IPS-18a (cell line): ENCODE data around the gene HIVEP2.
A peak's percentile ranks its signal among the peaks of the same experiment; 100 is the strongest.

ENCODE experiments used
- H3K27ac ChIP-seq: one replicate; pipeline ENCODE4 v1.5.1; 2013; ENCODE audit warnings: low read length
- H3K27me3 ChIP-seq: one replicate; pipeline ENCODE4 v1.6.1; 2013; ENCODE audit warnings: mild to moderate bottlenecking, low read length; ENCODE audit not compliant: control insufficient read depth, insufficient read depth
- H3K36me3 ChIP-seq: one replicate; pipeline ENCODE4 v1.6.1; 2013; ENCODE audit warnings: low read depth, low read length; ENCODE audit not compliant: control insufficient read depth
- H3K4me1 ChIP-seq: one replicate; pipeline ENCODE4 v1.6.1; 2013; ENCODE audit warnings: low read depth, low read length; ENCODE audit not compliant: control insufficient read depth
- H3K4me3 ChIP-seq: one replicate; pipeline ENCODE4 v1.5.1; 2013; ENCODE audit warnings: low read length
- H3K9ac ChIP-seq: one replicate; pipeline ENCODE4 v1.6.1; 2013; ENCODE audit warnings: mild to moderate bottlenecking, low read length, moderate library complexity
- H3K9me3 ChIP-seq: one replicate; pipeline ENCODE4 v1.6.1; 2013; ENCODE audit warnings: low read depth, low read length; ENCODE audit not compliant: control insufficient read depth

Gene HIVEP2

DNA sequence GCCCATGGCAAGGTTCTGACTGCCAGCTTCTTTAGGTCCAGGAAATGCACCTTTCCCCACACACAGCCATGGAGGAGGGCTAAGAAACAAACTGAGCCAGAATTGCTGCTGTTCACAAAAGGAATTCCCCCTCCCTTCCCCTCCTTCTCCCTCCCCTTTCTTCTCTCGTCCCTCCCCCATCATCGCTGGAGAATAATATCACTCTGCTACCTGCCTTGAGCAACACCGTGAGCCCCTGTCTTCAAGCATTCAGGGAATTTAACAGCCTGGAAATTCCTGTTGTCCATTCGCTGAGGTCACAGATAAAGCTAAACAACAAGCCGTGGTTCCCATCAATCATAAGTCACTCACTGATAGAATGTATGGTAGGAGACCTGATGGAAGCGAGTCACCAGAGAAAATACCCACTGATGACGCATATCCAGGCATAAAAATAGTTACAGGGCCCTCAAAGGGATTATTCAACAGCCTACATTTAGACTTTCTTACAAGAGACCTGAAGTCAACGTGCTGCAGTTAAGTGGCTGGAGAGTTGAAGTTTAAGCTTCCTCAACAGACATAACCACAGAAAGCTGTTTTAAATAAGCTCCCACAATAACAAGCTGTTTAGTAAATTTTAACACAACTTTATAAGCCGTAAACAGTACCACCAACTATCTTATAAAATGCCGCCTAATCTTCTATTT is 59.7 kb downstream of the HIVEP2 start:
- peak overlapping the region; percentile 29 for H3K4me3 ChIP-seq
- no peaks in the 10 kb centered on the region for H3K9me3 ChIP-seq
- no peak overlapping the region for H3K27ac ChIP-seq
- peak overlapping the region; percentile 0 for H3K9ac ChIP-seq
- H3K36me3 ChIP-seq = no peaks in the 10 kb centered on the region
- no peaks in the 10 kb centered on the region for H3K27me3 ChIP-seq
- peaks cover 39% of the 10 kb centered on the region for H3K4me1 ChIP-seq

DNA sequence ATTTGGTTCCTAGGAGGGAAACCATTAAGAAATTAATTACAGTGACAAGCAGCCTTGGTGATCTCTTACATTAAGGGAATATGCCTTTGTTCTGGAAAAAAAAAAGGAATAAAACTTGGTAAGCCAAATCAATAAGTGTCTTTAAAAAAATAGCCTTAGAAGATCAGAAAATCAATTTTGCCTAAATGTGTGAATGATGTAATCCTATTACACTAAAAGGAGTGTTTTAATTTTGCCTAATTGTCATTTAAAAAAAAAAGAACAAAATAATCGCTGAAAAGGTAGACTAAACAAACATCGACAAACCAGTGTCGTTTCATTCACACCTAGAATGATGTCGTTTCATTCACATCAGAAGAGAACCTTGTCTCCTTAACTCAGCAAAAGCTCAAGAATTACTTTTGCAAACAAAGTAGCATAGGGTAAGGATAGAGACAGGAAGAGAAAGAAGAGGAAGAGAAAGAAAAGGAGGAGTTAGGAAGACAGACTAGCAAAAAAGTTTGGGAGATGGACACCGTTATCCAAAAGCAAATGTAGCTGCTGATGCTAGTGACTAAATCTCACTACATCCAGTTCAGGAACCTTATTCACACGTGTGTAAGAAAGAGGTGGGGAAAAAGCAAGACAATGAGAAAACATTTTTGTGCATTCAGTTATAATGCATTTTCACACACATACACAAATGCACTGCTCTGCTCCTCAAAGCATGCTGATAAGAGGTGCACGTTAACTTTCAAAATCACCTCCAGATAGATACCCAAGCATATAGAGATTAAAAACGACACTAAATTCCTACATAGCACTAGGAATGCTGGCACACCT is 60.6 kb downstream of the HIVEP2 start:
- Histone ChIP-seq H3K27ac (no peak overlapping the region), H3K27me3 (no peaks in the 10 kb centered on the region), H3K36me3 (no peaks in the 10 kb centered on the region), H3K4me1 (peaks cover 39% of the 10 kb centered on the region), H3K4me3 (peak overlapping the region; percentile 29), H3K9me3 (no peaks in the 10 kb centered on the region), H3K9ac (no peak overlapping the region)

DNA sequence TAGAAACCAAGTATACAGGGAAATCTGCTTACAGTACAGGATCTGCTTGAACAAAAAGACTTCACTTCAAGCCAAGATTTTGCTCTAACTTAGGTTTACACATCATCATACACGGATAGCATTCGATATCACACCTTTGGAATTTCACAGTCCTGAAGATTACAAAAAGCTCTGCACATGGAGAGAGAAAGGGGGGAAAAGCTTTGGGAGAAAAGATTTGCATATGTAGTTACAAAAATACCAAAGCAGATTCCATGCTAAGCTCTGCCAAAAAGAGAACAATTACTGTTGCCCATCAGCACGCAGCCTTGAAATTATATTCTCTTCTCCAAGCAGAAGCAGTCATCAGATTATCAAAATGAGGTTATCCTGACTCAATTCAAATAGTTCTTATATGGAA is 62.0 kb downstream of the HIVEP2 start:
- peaks cover 39% of the 10 kb centered on the region for H3K4me1 ChIP-seq
- H3K36me3 ChIP-seq = no peaks in the 10 kb centered on the region
- no peak overlapping the region for H3K9ac ChIP-seq
- no peaks in the 10 kb centered on the region for H3K27me3 ChIP-seq
- H3K4me3 ChIP-seq = no peak overlapping the region
- no peak overlapping the region for H3K27ac ChIP-seq
- no peaks in the 10 kb centered on the region for H3K9me3 ChIP-seq

GRCh38 chr6:142881761-142882160 is 63.2 kb downstream of the HIVEP2 start:
- no peak overlapping the region for H3K9ac ChIP-seq
- H3K27me3 ChIP-seq = no peaks in the 10 kb centered on the region
- peaks cover 37% of the 10 kb centered on the region for H3K4me1 ChIP-seq
- H3K9me3 ChIP-seq = no peaks in the 10 kb centered on the region
- H3K36me3 ChIP-seq = no peaks in the 10 kb centered on the region
- no peak overlapping the region for H3K27ac ChIP-seq
- no peak overlapping the region for H3K4me3 ChIP-seq

DNA sequence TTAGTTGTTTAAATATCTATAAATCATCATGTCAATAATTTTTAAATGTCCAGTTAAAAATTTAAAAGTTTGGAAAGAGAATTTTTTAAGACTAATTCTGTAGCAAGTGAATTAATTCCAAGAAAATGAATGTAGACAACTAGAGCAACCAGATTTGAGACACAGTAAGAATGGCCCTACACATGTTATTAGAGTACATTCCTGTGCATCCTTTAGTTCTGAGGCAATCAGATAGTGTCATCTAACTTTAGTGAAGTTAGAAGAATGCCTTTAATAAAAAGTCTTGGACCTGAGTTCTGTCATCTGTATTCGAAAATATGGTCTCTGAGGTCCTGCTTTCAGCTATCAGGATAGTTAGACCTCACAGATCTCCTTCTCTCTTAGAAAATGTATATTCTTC is 63.7 kb downstream of the HIVEP2 start:
- Histone ChIP-seq H3K9ac (no peak overlapping the region), H3K36me3 (no peaks in the 10 kb centered on the region), H3K9me3 (no peaks in the 10 kb centered on the region), H3K27ac (no peak overlapping the region), H3K4me1 (peaks cover 35% of the 10 kb centered on the region), H3K4me3 (no peak overlapping the region), H3K27me3 (no peaks in the 10 kb centered on the region)

DNA sequence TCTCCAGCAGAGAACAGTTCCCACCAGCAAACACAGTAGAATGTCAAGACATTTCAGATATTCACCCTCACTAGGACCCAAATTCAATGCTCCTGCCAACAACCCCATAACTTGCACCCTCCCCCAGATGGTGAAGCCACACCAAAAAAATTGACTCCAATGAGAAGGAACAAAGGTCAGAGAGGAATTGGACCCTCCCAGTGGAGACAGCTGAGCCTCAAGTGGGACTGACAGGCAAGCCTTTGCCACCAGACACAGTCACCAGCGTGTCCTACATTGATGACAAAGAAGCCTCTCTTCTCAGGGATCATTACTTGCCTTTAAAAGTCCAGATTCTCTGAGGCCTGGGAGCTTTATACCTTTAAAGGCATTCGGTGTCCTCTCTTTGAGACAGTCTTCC is 64.8 kb downstream of the HIVEP2 start:
- Histone ChIP-seq H3K4me1 (peaks cover 26% of the 10 kb centered on the region), H3K4me3 (no peak overlapping the region), H3K9ac (no peak overlapping the region), H3K36me3 (no peaks in the 10 kb centered on the region), H3K27me3 (no peaks in the 10 kb centered on the region), H3K27ac (no peak overlapping the region), H3K9me3 (no peaks in the 10 kb centered on the region)

GRCh38 chr6:142879527-142879926 is 65.4 kb downstream of the HIVEP2 start:
- Histone ChIP-seq H3K36me3 (no peaks in the 10 kb centered on the region), H3K27ac (no peak overlapping the region), H3K4me3 (no peak overlapping the region), H3K9ac (no peak overlapping the region), H3K27me3 (no peaks in the 10 kb centered on the region), H3K9me3 (no peaks in the 10 kb centered on the region), H3K4me1 (peaks cover 20% of the 10 kb centered on the region)

GRCh38 chr6:142879076-142879475 is 65.9 kb downstream of the HIVEP2 start:
- H3K36me3 ChIP-seq = no peaks in the 10 kb centered on the region
- H3K27ac ChIP-seq = no peak overlapping the region
- H3K4me3 ChIP-seq = no peak overlapping the region
- H3K27me3 ChIP-seq = no peaks in the 10 kb centered on the region
- H3K9me3 ChIP-seq = no peaks in the 10 kb centered on the region
- H3K9ac ChIP-seq = no peak overlapping the region
- H3K4me1 ChIP-seq = peaks cover 15% of the 10 kb centered on the region

DNA sequence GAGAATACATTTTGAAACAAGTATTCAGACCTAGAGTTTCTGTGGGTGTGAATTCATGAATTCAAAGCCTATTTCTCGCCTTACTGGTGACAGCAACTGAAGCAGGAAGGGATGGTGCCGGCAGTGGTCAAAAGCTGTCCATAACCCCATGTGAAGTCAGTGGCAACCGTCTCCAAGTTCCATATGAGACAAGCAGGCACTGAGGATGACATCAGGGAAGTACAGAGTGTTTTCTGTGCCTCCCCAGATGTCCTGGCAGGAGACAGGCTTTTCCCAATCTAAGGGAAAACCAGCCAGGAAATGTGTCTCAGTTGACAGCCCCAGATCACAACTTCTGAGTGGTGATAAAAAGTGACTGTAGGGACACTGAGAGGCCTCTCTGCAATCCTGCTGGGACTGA is 66.6 kb downstream of the HIVEP2 start:
- Histone ChIP-seq H3K9ac (no peak overlapping the region), H3K4me3 (no peak overlapping the region), H3K4me1 (peaks cover 8% of the 10 kb centered on the region), H3K27ac (no peak overlapping the region), H3K36me3 (no peaks in the 10 kb centered on the region), H3K27me3 (no peaks in the 10 kb centered on the region), H3K9me3 (no peaks in the 10 kb centered on the region)

DNA sequence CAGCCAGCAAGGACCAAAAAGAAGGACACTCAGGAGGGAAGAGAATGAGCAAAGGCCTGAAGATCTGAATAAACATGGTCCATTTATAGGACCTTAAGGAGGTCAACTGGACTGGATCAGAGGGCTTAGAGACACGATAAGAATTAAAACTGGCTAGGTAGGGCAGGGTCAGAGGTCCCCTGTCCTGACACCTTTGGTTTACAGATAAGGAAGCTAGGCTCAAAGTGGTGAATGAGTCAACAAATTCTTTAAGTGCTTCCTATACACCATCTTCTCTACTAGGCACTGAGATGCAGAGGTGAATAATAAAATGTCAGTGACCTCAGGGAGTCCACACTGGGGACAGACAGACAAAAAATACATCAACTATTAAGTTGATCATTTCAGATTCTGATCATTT is 70.3 kb downstream of the HIVEP2 start:
- Histone ChIP-seq H3K4me3 (no peak overlapping the region), H3K27ac (no peak overlapping the region), H3K27me3 (no peaks in the 10 kb centered on the region), H3K4me1 (no peaks in the 10 kb centered on the region), H3K9me3 (no peaks in the 10 kb centered on the region), H3K9ac (no peak overlapping the region), H3K36me3 (no peaks in the 10 kb centered on the region)

DNA sequence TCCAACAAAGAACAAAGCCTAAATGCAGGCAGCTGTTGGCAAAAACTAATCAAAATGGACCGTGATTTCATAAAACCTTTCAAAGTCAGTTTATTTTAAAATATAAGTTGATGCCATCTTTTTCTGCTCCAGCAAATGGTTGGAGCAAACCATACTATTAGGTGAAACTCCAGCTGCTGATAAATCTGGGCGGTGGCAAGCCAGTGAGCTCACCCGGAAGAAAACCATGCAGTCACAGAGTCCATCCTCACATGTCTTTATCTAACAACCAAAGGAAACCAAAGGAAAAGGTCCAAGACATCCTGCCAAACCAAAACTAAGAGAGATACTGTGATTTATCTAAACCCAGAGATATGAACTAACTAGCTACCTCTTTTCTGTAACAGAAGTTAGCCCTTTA is 72.6 kb downstream of the HIVEP2 start:
- H3K4me3 ChIP-seq = no peak overlapping the region
- no peak overlapping the region for H3K27ac ChIP-seq
- H3K4me1 ChIP-seq = no peaks in the 10 kb centered on the region
- no peak overlapping the region for H3K9ac ChIP-seq
- no peaks in the 10 kb centered on the region for H3K27me3 ChIP-seq
- H3K9me3 ChIP-seq = no peaks in the 10 kb centered on the region
- H3K36me3 ChIP-seq = no peaks in the 10 kb centered on the region

GRCh38 chr6:142871910-142872331 is 73.1 kb downstream of the HIVEP2 start:
- H3K27ac ChIP-seq = no peak overlapping the region
- no peaks in the 10 kb centered on the region for H3K4me1 ChIP-seq
- no peaks in the 10 kb centered on the region for H3K9me3 ChIP-seq
- H3K27me3 ChIP-seq = no peaks in the 10 kb centered on the region
- no peak overlapping the region for H3K4me3 ChIP-seq
- H3K9ac ChIP-seq = no peak overlapping the region
- no peaks in the 10 kb centered on the region for H3K36me3 ChIP-seq
